GM12872 (cell line): ENCODE measurements around the gene SORCS1.

Experiments used
- TF ChIP-seq, protein P1 (sequence below): IDR thresholded peaks from 3 replicates; pipeline ENCODE4 v1.5.1; 2011; ENCODE audit warnings: low read depth, mild to moderate bottlenecking, low read length, moderate library complexity; ENCODE audit not compliant: insufficient read depth

SORCS1 gene

DNA sequence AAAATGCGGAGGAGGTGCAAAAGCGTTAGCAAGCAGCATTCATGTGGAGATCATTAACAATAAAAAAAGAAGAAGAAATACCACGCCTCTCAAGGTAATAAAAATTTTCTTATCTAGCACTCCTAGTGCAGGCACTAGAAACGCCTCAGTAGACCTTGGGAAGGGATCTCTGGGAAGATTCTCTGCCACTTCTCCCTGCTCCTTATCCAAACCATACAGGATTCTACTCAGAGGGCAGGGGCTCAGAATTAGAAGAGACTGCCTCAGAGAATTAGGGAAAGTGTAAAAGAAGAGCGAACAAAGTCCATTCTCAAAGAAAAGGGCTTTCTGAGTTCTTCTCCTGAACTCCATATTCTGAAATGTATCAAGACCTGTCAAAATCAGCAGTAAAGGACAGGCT lies 413.4 kb downstream of the SORCS1 start:
- TF ChIP-seq, protein P1, sequence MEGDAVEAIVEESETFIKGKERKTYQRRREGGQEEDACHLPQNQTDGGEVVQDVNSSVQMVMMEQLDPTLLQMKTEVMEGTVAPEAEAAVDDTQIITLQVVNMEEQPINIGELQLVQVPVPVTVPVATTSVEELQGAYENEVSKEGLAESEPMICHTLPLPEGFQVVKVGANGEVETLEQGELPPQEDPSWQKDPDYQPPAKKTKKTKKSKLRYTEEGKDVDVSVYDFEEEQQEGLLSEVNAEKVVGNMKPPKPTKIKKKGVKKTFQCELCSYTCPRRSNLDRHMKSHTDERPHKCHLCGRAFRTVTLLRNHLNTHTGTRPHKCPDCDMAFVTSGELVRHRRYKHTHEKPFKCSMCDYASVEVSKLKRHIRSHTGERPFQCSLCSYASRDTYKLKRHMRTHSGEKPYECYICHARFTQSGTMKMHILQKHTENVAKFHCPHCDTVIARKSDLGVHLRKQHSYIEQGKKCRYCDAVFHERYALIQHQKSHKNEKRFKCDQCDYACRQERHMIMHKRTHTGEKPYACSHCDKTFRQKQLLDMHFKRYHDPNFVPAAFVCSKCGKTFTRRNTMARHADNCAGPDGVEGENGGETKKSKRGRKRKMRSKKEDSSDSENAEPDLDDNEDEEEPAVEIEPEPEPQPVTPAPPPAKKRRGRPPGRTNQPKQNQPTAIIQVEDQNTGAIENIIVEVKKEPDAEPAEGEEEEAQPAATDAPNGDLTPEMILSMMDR: no peak

GRCh38 chr10:106746868-106747267 lies 417.6 kb downstream of the SORCS1 start:
- TF ChIP-seq, protein P1: no peak

GRCh38 chr10:106741006-106741530 lies 423.4 kb downstream of the SORCS1 start:
- TF ChIP-seq, protein P1: no peak

GRCh38 chr10:106740071-106740470 lies 424.4 kb downstream of the SORCS1 start:
- TF ChIP-seq, protein P1: no peak

GRCh38 chr10:106734220-106734619 lies 430.3 kb downstream of the SORCS1 start:
- TF ChIP-seq, protein P1: no peak

DNA sequence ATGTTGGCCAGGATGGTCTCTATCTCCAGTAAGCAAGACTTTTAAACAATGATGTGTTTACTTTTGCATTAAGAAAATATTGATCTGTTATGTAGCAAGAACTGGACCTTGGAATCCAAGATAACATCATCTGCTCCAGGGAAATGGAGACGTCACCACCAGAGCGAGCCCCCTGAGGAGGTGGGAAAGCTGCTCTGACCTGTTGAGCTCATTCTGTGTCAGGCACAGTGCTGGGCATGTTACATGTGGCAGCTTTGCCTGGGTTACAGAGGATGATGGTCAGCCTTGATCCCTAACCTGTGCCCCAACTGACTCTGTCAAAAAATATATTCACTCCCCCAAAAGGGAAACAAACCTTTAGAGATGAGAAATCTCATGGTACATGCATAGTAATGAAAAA lies 436.3 kb downstream of the SORCS1 start:
- TF ChIP-seq, protein P1: no peak

GRCh38 chr10:106727170-106727569 lies 437.3 kb downstream of the SORCS1 start:
- TF ChIP-seq, protein P1: no peak
